HepG2 (cell line): Measurements from ENCODE around the gene RIMS3. TPM values are rescaled to one million over a fixed set of nuclear protein-coding genes. Genes with fewer than 3 reads are reported as not detected.

Source experiments
- ATAC-seq: fragments of 200-7000 bp; cut with Tn5 transposase; 3 replicates; pipeline ENCODE4 v1.9.1; 2020; ENCODE audit warnings: mild to moderate bottlenecking, moderate library complexity
- BruUV-seq: library from RNA; stranded (reverse); fragments of 400-500 nt; replicated peaks from 2 replicates; lab custom pipeline; 2021; lab: Mats Ljungman, UMichigan
- CTCF ChIA-PET: fragments of 300-600 bp; formaldehyde crosslinking; extraction: SDS; loops from one replicate; lab custom pipeline; 2021; ENCODE audit warnings: low total read pairs, inconsistent platforms, low intra/inter-chr PET ratio; lab: Yijun Ruan, JAX
- POLR2A ChIA-PET: fragments of 350-600 bp; sonication (Branson Sonifier 250); formaldehyde crosslinking; loops from one replicate; lab custom pipeline; 2020; ENCODE audit warnings: antibody characterized with exemption, inconsistent platforms; lab: Yijun Ruan, JAX
- DNase-seq: peaks from one replicate; pipeline ENCODE4 v3.0.0-alpha.2; 2015; ENCODE audit warnings: low spot score
- FAIRE-seq: peaks from 3 replicates; lab custom pipeline; 2011; peaks lifted over from hg19 to GRCh38; lab: Jason Lieb, UNC
- H2AFZ ChIP-seq: one replicate; pipeline ENCODE4 v1.6.1; 2011; ENCODE audit warnings: low read length, inconsistent platforms
- H3K27ac ChIP-seq: fragments of 300-600 bp; 3 replicates; pipeline ENCODE4 v1.8.0; 2011; ENCODE audit warnings: mixed run types, mild to moderate bottlenecking, mixed read lengths, low read length, inconsistent platforms; ENCODE audit not compliant: insufficient read depth; ENCODE audit errors: extremely low read length
- H3K27me3 ChIP-seq, 2 experiments: fragments of 200-600 bp in 1 of 2; 2 replicates in 1 of 2; 3 replicates in 1 of 2; pipeline versions ENCODE4 v1.6.0 to v1.8.0; 2011; ENCODE audit warnings: low read length in 2 of 2, mild to moderate bottlenecking in 2 of 2, moderate library complexity in 2 of 2, inconsistent platforms in 1 of 2; ENCODE audit not compliant: insufficient read depth in 2 of 2, control insufficient read depth in 1 of 2
- H3K36me3 ChIP-seq, 2 experiments: fragments of 200-600 bp in 1 of 2; replicated peaks in 1 of 2; 2 replicates in 1 of 2; 3 replicates in 1 of 2; pipeline versions ENCODE4 v1.5.1 to v1.8.0; 2011; ENCODE audit warnings: low read length in 2 of 2, inconsistent platforms in 1 of 2; ENCODE audit not compliant: insufficient read depth in 2 of 2, control insufficient read depth in 1 of 2
- H3K4me1 ChIP-seq: 2 replicates; pipeline ENCODE4 v1.5.1; 2012; ENCODE audit warnings: low read length, inconsistent platforms; ENCODE audit not compliant: insufficient read depth
- H3K4me2 ChIP-seq: 2 replicates; pipeline ENCODE4 v1.6.0; 2011; ENCODE audit warnings: low read depth, low read length, inconsistent platforms
- H3K4me3 ChIP-seq, 3 experiments: fragments of 200-600 bp in 1 of 3; sonication (generic), shearing (Covaris generic) in 1 of 3; replicated peaks in 1 of 3; 2 replicates each; pipeline ENCODE4 v1.5.1; 2011 to 2016; ENCODE audit warnings: low read length in 3 of 3, inconsistent platforms in 2 of 3, low read depth in 2 of 3, mild to moderate bottlenecking in 2 of 3, control low read depth in 1 of 3, mixed read lengths in 1 of 3; ENCODE audit not compliant: insufficient read depth in 1 of 3
- H3K79me2 ChIP-seq: one replicate; pipeline ENCODE4 v1.6.1; 2011; ENCODE audit warnings: low read length, inconsistent platforms; ENCODE audit not compliant: insufficient read depth
- H3K9ac ChIP-seq: 2 replicates; pipeline ENCODE4 v1.6.0; 2011; ENCODE audit warnings: mild to moderate bottlenecking, low read depth, low read length, inconsistent platforms; ENCODE audit not compliant: insufficient read depth
- H3K9me3 ChIP-seq: 2 replicates; pipeline ENCODE4 v1.5.1; 2012; ENCODE audit warnings: mild to moderate bottlenecking, low read length
- H4K20me1 ChIP-seq: 2 replicates; pipeline ENCODE4 v1.6.0; 2011; ENCODE audit warnings: inconsistent platforms, mild to moderate bottlenecking, low read length, moderate library complexity; ENCODE audit not compliant: insufficient read depth
- AKAP8 ChIP-seq: sonication (generic); formaldehyde crosslinking; IDR thresholded peaks from 2 replicates; pipeline ENCODE4 v1.5.1; 2020; ENCODE audit warnings: mild to moderate bottlenecking, missing genetic modification reagents
- CEBPG ChIP-seq: IDR thresholded peaks from 2 replicates; pipeline ENCODE4 v1.6.1; 2016
- GPN1 ChIP-seq: sonication (generic); formaldehyde crosslinking; IDR thresholded peaks from 2 replicates; pipeline ENCODE4 v1.5.1; 2020; ENCODE audit warnings: missing genetic modification reagents, borderline replicate concordance
- NFE2L2 ChIP-seq: fragments of 150-350 bp; IDR thresholded peaks from 2 replicates; pipeline ENCODE4 v1.6.1; 2014; ENCODE audit warnings: low read length
- NFKBIZ ChIP-seq: IDR thresholded peaks from 2 replicates; pipeline ENCODE4 v1.6.1; 2018; ENCODE audit warnings: missing genetic modification reagents, missing compliant biosample characterization
- NFYB ChIP-seq: sonication (generic); formaldehyde crosslinking; IDR thresholded peaks from 2 replicates; pipeline ENCODE4 v1.4.0; 2020; ENCODE audit warnings: missing genetic modification reagents
- NR2F2 ChIP-seq: IDR thresholded peaks from 2 replicates; pipeline ENCODE4 v1.6.1; 2012; ENCODE audit warnings: low read depth, inconsistent platforms, borderline replicate concordance
- POLR2A ChIP-seq, 2 experiments: IDR thresholded peaks; 2 replicates each; pipeline ENCODE4 v1.6.1; 2011; ENCODE audit warnings: low read depth in 2 of 2, low read length in 2 of 2, mild to moderate bottlenecking in 1 of 2, moderate library complexity in 1 of 2; ENCODE audit not compliant: insufficient read depth in 1 of 2
- ZEB1 ChIP-seq: IDR thresholded peaks from 2 replicates; pipeline ENCODE4 v1.6.1; 2012; ENCODE audit warnings: mild to moderate bottlenecking, low read depth, inconsistent platforms; ENCODE audit not compliant: insufficient replicate concordance
- ZMYM2 ChIP-seq: sonication (generic); formaldehyde crosslinking; IDR thresholded peaks from 2 replicates; pipeline ENCODE4 v1.8.0; 2022; ENCODE audit warnings: mild to moderate bottlenecking, missing genetic modification reagents
- ZNF17 ChIP-seq: sonication (generic); formaldehyde crosslinking; IDR thresholded peaks from 2 replicates; pipeline ENCODE4 v1.5.0; 2020; ENCODE audit warnings: mild to moderate bottlenecking, missing genetic modification reagents
- ZNF556 ChIP-seq: sonication (generic); formaldehyde crosslinking; IDR thresholded peaks from 2 replicates; pipeline ENCODE4 v1.4.0; 2020; ENCODE audit warnings: mild to moderate bottlenecking, missing genetic modification reagents, borderline replicate concordance
- ZNF720 ChIP-seq: sonication (generic); formaldehyde crosslinking; IDR thresholded peaks from 2 replicates; pipeline ENCODE4 v1.4.0; 2020; ENCODE audit warnings: missing genetic modification reagents
- ZNF773 ChIP-seq: sonication (generic); formaldehyde crosslinking; IDR thresholded peaks from 2 replicates; pipeline ENCODE4 v1.4.0; 2020; ENCODE audit warnings: missing genetic modification reagents, borderline replicate concordance
- in situ Hi-C: cut with HindIII; loops from 2 replicates; pipeline ENCODE4 v1.10.0; 2017; ENCODE audit warnings: low pct_unique_long_range_greater_than_20kb; ENCODE audit not compliant: extremely low pct_ligation_motif_present
- intact Hi-C: fragments of 100-400 bp; cut with micrococcal nuclease; formaldehyde crosslinking; loops from one replicate; pipeline ENCODE4 v1.10.0; 2022; ENCODE audit not compliant: unreplicated experiment
- polyA plus RNA-seq, 8 experiments: library from polyadenylated mRNA; depleted of rRNA in 3 of 8; stranded (reverse) in 7 of 8; unstranded in 1 of 8; fragments of >200 nt; fragmentation: Illumina TruSeq in 4 of 8; extraction: Trizol in 4 of 8; gene quantifications; 2 replicates each; pipeline versions ENCODE4 v1.2.1 to v1.2.3, GENCODE V29; 2011 to 2016; ENCODE audit warnings: low read depth in 4 of 8, missing spikeins in 1 of 8, mixed read lengths in 1 of 8; ENCODE audit not compliant: insufficient read depth in 1 of 8
- total RNA-seq, 5 experiments: library from RNA; depleted of rRNA; stranded (reverse); fragments of >200 nt; fragmentation: Illumina TruSeq; extraction: Trizol; gene quantifications; 2 replicates each; pipeline ENCODE4 v1.2.3, GENCODE V29; 2016; ENCODE audit warnings: low read depth in 1 of 5
- TF ChIP-seq, protein P1 (sequence below): sonication (generic); formaldehyde crosslinking; conservative IDR thresholded peaks from 2 replicates; pipeline ENCODE4 v1.5.0; 2020; ENCODE audit warnings: missing genetic modification reagents
- TF ChIP-seq, protein P2 (sequence below): sonication (generic); formaldehyde crosslinking; IDR thresholded peaks from 2 replicates; pipeline ENCODE4 v1.4.0; 2020; ENCODE audit warnings: missing genetic modification reagents, mild to moderate bottlenecking, borderline replicate concordance
- TF ChIP-seq, protein P3 (sequence below): sonication (generic); formaldehyde crosslinking; IDR thresholded peaks from 2 replicates; pipeline ENCODE4 v1.4.0; 2020; ENCODE audit warnings: missing genetic modification reagents
- TF ChIP-seq, protein P4 (sequence below): sonication (generic); formaldehyde crosslinking; IDR thresholded peaks from 2 replicates; pipeline ENCODE4 v1.8.1; 2022; ENCODE audit warnings: mild to moderate bottlenecking, missing genetic modification reagents

RIMS3 gene
- total and polyA plus RNA-seq, 2 of the 13 experiments (the other 11 are each of a cell fraction or from before 2014, with no cell fraction given): 2.1 to 5.4 TPM

DNA sequence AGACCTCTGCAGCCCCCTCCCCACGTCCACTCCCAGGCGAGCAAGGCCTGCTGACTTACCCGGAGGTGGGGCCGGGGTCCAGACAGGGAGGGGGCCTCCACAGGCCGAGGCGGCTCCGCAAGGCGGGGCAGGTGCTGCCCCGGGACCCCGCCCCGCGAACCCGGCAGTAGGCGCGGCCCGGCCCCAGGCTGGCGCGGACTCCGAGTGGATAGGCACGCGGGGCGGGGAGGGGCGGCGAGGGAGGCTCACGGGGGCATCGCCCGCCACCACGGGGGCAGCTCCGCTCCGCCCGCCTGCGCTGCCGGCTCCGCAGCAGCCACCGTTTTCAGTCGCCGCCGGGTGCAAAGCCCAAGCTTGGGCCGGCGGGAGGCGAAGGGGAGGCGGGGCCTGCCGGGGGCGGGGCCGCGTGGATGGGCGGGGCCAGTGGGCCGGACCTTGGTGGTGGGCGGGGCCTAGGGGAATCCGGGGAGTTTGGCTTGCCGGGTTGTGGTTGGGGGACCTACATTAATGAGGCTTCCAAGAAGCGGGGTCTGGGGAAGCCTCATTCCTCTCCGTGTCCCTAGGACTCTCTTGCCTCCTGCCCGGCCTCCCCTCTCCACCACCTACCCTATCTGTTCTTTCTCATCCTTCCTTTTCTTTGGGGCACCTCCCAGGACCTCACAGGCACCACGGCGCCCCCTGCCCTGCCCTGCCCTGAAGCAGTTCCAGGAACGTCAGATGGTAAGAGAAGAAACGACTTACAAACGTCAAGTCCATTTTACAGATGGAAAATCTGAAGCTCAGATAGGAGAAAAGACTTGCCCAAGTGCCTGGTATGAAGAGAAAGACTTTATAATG, at the start of gene RIMS3 (continued):
- TF ChIP-seq, protein P1, sequence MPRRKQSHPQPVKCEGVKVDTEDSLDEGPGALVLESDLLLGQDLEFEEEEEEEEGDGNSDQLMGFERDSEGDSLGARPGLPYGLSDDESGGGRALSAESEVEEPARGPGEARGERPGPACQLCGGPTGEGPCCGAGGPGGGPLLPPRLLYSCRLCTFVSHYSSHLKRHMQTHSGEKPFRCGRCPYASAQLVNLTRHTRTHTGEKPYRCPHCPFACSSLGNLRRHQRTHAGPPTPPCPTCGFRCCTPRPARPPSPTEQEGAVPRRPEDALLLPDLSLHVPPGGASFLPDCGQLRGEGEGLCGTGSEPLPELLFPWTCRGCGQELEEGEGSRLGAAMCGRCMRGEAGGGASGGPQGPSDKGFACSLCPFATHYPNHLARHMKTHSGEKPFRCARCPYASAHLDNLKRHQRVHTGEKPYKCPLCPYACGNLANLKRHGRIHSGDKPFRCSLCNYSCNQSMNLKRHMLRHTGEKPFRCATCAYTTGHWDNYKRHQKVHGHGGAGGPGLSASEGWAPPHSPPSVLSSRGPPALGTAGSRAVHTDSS (CRISPR knock-in tag): no peak
- peak in 1 of 2 experiments; percentile 48; a peak in 1 of 4 replicates for TF ChIP-seq POLR2A (IDR thresholded peaks at IDR 0.05; ENCODE audit: insufficient read depth in 1 of 2, low read depth in 2 of 2, low read length in 2 of 2)
- TF ChIP-seq NFKBIZ (CRISPR knock-in tag): no peak
- no peak for TF ChIP-seq ZNF556 (CRISPR knock-in tag)
- TF ChIP-seq NFYB (CRISPR knock-in tag): no peak

DNA sequence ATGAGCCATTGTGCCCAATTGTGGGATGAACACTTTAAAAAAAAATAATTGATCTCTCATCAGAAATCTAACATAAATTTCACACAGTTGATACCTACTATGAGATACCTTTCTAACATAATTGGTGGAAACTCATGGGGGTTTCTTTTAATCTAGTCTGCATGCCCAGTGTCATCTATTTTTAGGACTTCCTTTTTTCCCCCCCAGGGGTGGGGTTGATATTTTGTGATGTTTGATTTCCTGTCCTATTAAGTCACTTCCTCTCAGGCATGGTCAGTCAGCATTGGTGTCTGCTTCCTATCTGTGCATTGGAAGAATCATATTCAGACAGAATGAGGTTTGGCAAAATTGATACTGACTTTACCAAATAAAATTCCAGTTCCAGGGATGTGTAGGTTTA, 47.5 kb upstream of the RIMS3 start:
- peaks cover 86% of the 10 kb centered on the region for H3K79me2 ChIP-seq
- intact Hi-C loops: no loop called here
- no peak for ATAC-seq
- TF ChIP-seq ZEB1 (no peak), ZMYM2 (CRISPR knock-in tag) (no peak), ZNF720 (no peak), ZNF773 (CRISPR knock-in tag) (no peak), AKAP8 (CRISPR knock-in tag) (no peak), CEBPG (CRISPR knock-in tag) (no peak), ZNF17 (no peak), NFE2L2 (no peak), GPN1 (CRISPR knock-in tag) (no peak), NR2F2 (no peak)
- TF ChIP-seq, protein P2, sequence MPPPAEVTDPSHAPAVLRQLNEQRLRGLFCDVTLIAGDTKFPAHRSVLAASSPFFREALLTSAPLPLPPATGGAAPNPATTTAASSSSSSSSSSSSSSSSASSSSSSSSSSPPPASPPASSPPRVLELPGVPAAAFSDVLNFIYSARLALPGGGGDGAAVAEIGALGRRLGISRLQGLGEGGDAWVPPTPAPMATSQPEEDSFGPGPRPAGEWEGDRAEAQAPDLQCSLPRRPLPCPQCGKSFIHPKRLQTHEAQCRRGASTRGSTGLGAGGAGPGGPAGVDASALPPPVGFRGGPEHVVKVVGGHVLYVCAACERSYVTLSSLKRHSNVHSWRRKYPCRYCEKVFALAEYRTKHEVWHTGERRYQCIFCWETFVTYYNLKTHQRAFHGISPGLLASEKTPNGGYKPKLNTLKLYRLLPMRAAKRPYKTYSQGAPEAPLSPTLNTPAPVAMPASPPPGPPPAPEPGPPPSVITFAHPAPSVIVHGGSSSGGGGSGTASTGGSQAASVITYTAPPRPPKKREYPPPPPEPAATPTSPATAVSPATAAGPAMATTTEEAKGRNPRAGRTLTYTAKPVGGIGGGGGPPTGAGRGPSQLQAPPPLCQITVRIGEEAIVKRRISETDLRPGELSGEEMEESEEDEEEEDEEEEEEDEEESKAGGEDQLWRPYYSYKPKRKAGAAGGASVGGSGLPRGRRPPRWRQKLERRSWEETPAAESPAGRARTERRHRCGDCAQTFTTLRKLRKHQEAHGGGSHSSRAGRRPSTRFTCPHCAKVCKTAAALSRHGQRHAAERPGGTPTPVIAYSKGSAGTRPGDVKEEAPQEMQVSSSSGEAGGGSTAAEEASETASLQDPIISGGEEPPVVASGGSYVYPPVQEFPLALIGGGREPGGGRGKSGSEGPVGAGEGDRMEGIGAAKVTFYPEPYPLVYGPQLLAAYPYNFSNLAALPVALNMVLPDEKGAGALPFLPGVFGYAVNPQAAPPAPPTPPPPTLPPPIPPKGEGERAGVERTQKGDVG: no peak
- TF ChIP-seq, protein P3, sequence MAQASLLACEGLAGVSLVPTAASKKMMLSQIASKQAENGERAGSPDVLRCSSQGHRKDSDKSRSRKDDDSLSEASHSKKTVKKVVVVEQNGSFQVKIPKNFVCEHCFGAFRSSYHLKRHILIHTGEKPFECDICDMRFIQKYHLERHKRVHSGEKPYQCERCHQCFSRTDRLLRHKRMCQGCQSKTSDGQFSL (CRISPR knock-in tag): no peak
- TF ChIP-seq, protein P4, sequence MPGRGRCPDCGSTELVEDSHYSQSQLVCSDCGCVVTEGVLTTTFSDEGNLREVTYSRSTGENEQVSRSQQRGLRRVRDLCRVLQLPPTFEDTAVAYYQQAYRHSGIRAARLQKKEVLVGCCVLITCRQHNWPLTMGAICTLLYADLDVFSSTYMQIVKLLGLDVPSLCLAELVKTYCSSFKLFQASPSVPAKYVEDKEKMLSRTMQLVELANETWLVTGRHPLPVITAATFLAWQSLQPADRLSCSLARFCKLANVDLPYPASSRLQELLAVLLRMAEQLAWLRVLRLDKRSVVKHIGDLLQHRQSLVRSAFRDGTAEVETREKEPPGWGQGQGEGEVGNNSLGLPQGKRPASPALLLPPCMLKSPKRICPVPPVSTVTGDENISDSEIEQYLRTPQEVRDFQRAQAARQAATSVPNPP (CRISPR knock-in tag): no peak

More for the DNA sequence above, 47.5 kb upstream of the RIMS3 start:
- Histone ChIP-seq H3K27me3 (no peaks in the 10 kb centered on the region; a peak in 1 of 5 replicates), H2AFZ (no peak overlapping the region), H4K20me1 (0 out of 2 replicates have a peak, but pooled peaks cover 4% of the 10 kb centered on the region), H3K4me3 (no peak overlapping the region), H3K9me3 (no peaks in the 10 kb centered on the region), H3K27ac (no peak overlapping the region), H3K36me3 (peaks cover 0 to 1% of the 10 kb centered on the region in 2 experiments; a peak in 1 of 5 replicates), H3K4me1 (peaks cover 82% of the 10 kb centered on the region), H3K9ac (no peak overlapping the region), H3K4me2 (no peak overlapping the region)
- in situ Hi-C loops: no loop called here
- FAIRE-seq (no peak), DNase-seq (no peak)
- POLR2A ChIA-PET: no interaction called here
- no TSS peak for BruUV-seq
- CTCF ChIA-PET: no interaction called here
